ENCODE results near the gene COX7B.

- TF ChIP-seq CTCF (IDR thresholded peaks at IDR 0.05; ENCODE audit: insufficient read depth, low read length), result no peak
- no peak for TF ChIP-seq POLR2AphosphoS5 (IDR thresholded peaks at IDR 0.05; ENCODE audit: low read depth)
- no peak for TF ChIP-seq REST (IDR thresholded peaks at IDR 0.05; ENCODE audit: insufficient replicate concordance, low read depth)
- TF ChIP-seq GABPA (IDR thresholded peaks at IDR 0.05; ENCODE audit: low read depth), result no peak
Measured at GRCh38 chrX:77938083-77938680, 38.9 kb downstream of the COX7B start.
